Measurements from ENCODE around the gene P2RY8. TPM values are rescaled to one million over a fixed set of nuclear protein-coding genes. Genes with fewer than 3 reads are reported as not detected.
"Not testable (repeated sequence)": the region's sequence is repeated elsewhere in the genome, so short reads cannot be mapped to it uniquely, and the experiment has no call there.

Gene P2RY8
- total RNA-seq, 1 donor from 2014 or later = not detected

- DNase-seq (ENCODE audit: low read depth) = peak; percentile 19
Observed at GRCh38 chrX:1465286-1466231, 71.4 kb downstream of the P2RY8 start.

- no peak for DNase-seq (ENCODE audit: low read depth)
Observed at GRCh38 chrX:1464971-1465285, 72.1 kb downstream of the P2RY8 start.

- no peak for DNase-seq (ENCODE audit: low read depth)
Observed at GRCh38 chrX:1464041-1464970, 72.7 kb downstream of the P2RY8 start.

GRCh38 chrX:1463581-1463980, 73.4 kb downstream of the P2RY8 start:
- no peak for DNase-seq (ENCODE audit: low read depth)

GRCh38 chrX:1462596-1463251, 74.3 kb downstream of the P2RY8 start:
- DNase-seq (ENCODE audit: low read depth) = no peak

- DNase-seq (ENCODE audit: low read depth) = no peak
Observed at GRCh38 chrX:1462110-1462509, 74.9 kb downstream of the P2RY8 start.

GRCh38 chrX:1455948-1456280, 81.1 kb downstream of the P2RY8 start:
- no peak for DNase-seq (ENCODE audit: low read depth)

GRCh38 chrX:1453951-1454785, 82.8 kb downstream of the P2RY8 start:
- DNase-seq (ENCODE audit: low read depth) = peak; percentile 87

GRCh38 chrX:1453395-1453783, 83.6 kb downstream of the P2RY8 start:
- DNase-seq (ENCODE audit: low read depth) = no peak

- peak; percentile 98 for DNase-seq (ENCODE audit: low read depth)
Observed at GRCh38 chrX:1452516-1453394, 84.2 kb downstream of the P2RY8 start, which contains the start of gene ASMTL. TSS of gene ASMTL (minus strand) at chrX:1452909. CDS start at chrX:1452840, 69 bp downstream.

- DNase-seq (ENCODE audit: low read depth) = no peak
Observed at GRCh38 chrX:1451661-1452515, 85.1 kb downstream of the P2RY8 start.

GRCh38 chrX:1451251-1451660, 85.7 kb downstream of the P2RY8 start:
- no peak for DNase-seq (ENCODE audit: low read depth)

GRCh38 chrX:1450361-1451161, 86.4 kb downstream of the P2RY8 start:
- no peak for DNase-seq (ENCODE audit: low read depth)

- DNase-seq (ENCODE audit: low read depth) = no peak
Observed at GRCh38 chrX:1449823-1450149, 87.2 kb downstream of the P2RY8 start.

- no peak for DNase-seq (ENCODE audit: low read depth)
Observed at GRCh38 chrX:1449036-1449822, 87.8 kb downstream of the P2RY8 start.

GRCh38 chrX:1448573-1449001, 88.4 kb downstream of the P2RY8 start:
- not testable (repeated sequence) for DNase-seq (ENCODE audit: low read depth)

GRCh38 chrX:1447969-1448572, 88.9 kb downstream of the P2RY8 start:
- DNase-seq (ENCODE audit: low read depth) = not testable (repeated sequence)
